Pulmonary artery endothelial cell (primary cell): Measurements from ENCODE around the gene SLC38A1. TPM values are rescaled to one million over a fixed set of nuclear protein-coding genes. Genes with fewer than 3 reads are reported as not detected.
"Not testable (repeated sequence)": the region's sequence is repeated elsewhere in the genome, so short reads cannot be mapped to it uniquely, and the experiment has no call there.

Experiments used
- DNase-seq: peaks from one replicate; pipeline ENCODE4 v3.0.0-alpha.2; 2011; ENCODE audit warnings: low read depth, low spot score
- total RNA-seq: library from RNA; depleted of rRNA; stranded (reverse); fragments of >200 nt; gene quantifications from 2 replicates; pipeline ENCODE4 v1.2.3, GENCODE V29; 2014

The SLC38A1 gene
- total RNA-seq = 66.2 and 86.2 TPM in 2 replicates

GRCh38 chr12:46268583-46269428, at the start of gene SLC38A1:
Gene SLC38A1 (minus strand): TSS chr12:46269043. CDS start chr12:46239800, 29,243 bp downstream.
- no peak for DNase-seq

GRCh38 chr12:46318037-46318436, 49.2 kb upstream of the SLC38A1 start:
- DNase-seq = no peak

GRCh38 chr12:46304070-46304469, 35.2 kb upstream of the SLC38A1 start:
- no peak for DNase-seq

GRCh38 chr12:46303039-46303666, 34.3 kb upstream of the SLC38A1 start:
- DNase-seq = no peak

GRCh38 chr12:46300910-46301309, 32.1 kb upstream of the SLC38A1 start:
- no peak for DNase-seq

GRCh38 chr12:46299851-46300250, 31.0 kb upstream of the SLC38A1 start:
- DNase-seq = no peak

- DNase-seq = no peak
Measured at GRCh38 chr12:46298261-46298660, 29.4 kb upstream of the SLC38A1 start.

- DNase-seq = no peak
Measured at GRCh38 chr12:46296822-46297221, 28.0 kb upstream of the SLC38A1 start.

GRCh38 chr12:46292754-46293402, 24.0 kb upstream of the SLC38A1 start:
- DNase-seq = no peak

- DNase-seq = not testable (repeated sequence)
Measured at GRCh38 chr12:46291953-46292352, 23.1 kb upstream of the SLC38A1 start.

GRCh38 chr12:46285177-46285576, 16.3 kb upstream of the SLC38A1 start:
- not testable (repeated sequence) for DNase-seq

GRCh38 chr12:46282829-46283228, 14.0 kb upstream of the SLC38A1 start:
- no peak for DNase-seq

GRCh38 chr12:46276756-46277155, 7.9 kb upstream of the SLC38A1 start:
- no peak for DNase-seq

GRCh38 chr12:46271863-46272262, 3.0 kb upstream of the SLC38A1 start:
- DNase-seq = no peak

- no peak for DNase-seq
Measured at GRCh38 chr12:46269429-46270241, 792 bp upstream of the SLC38A1 start.

GRCh38 chr12:46267825-46268582, 839 bp downstream of the SLC38A1 start:
- no peak for DNase-seq

GRCh38 chr12:46267575-46267824, 1.3 kb downstream of the SLC38A1 start:
- DNase-seq = no peak

GRCh38 chr12:46266869-46267574, 1.8 kb downstream of the SLC38A1 start:
- peak; percentile 32 for DNase-seq

- DNase-seq = no peak
Measured at GRCh38 chr12:46266382-46266791, 2.5 kb downstream of the SLC38A1 start.

GRCh38 chr12:46265734-46266133, 3.1 kb downstream of the SLC38A1 start:
- no peak for DNase-seq
